A673 (cell line): ENCODE data around the gene THSD7B. TPM values are rescaled to one million over a fixed set of nuclear protein-coding genes. Genes with fewer than 3 reads are reported as not detected.
A peak's percentile ranks its signal among the peaks of the same experiment; 100 is the strongest.

Source experiments
- BruUV-seq: library from RNA; stranded (reverse); fragments of 400-500 nt; replicated peaks from 2 replicates; lab custom pipeline; 2021; lab: Mats Ljungman, UMichigan
- CTCF ChIA-PET: fragments of 300-600 bp; sonication (Branson Sonifier 250); formaldehyde crosslinking; loops from one replicate; lab custom pipeline; 2022; ENCODE audit warnings: antibody characterized with exemption; lab: Charles Lee
- POLR2A ChIA-PET: fragments of 300-600 bp; sonication (Branson Sonifier 250); formaldehyde crosslinking; loops from one replicate; lab custom pipeline; 2022; ENCODE audit warnings: antibody characterized with exemption; ENCODE audit not compliant: low non-redundant PET; lab: Charles Lee
- DNase-seq: peaks from one replicate; pipeline ENCODE4 v3.0.0-alpha.2; 2015; ENCODE audit warnings: low spot score
- H3K27ac ChIP-seq: fragments of 200-600 bp; sonication (generic); 2 replicates; pipeline ENCODE4 v1.5.1; 2016; ENCODE audit warnings: mixed run types, low read depth, mild to moderate bottlenecking, mixed read lengths, antibody characterized with exemption, low read length; ENCODE audit not compliant: poor library complexity, severe bottlenecking
- H3K27me3 ChIP-seq: fragments of 200-600 bp; sonication (generic); replicated peaks from 2 replicates; pipeline ENCODE4 v1.6.1; 2017; ENCODE audit warnings: mixed run types, low read depth, mild to moderate bottlenecking, mixed read lengths, antibody characterized with exemption, low read length; ENCODE audit not compliant: insufficient read depth, poor library complexity
- H3K36me3 ChIP-seq: fragments of 200-600 bp; sonication (generic); 2 replicates; pipeline ENCODE4 v1.6.1; 2016; ENCODE audit warnings: mixed run types, mild to moderate bottlenecking, mixed read lengths, antibody characterized with exemption, low read length; ENCODE audit not compliant: insufficient read depth, poor library complexity, severe bottlenecking
- H3K4me1 ChIP-seq: fragments of 200-600 bp; sonication (generic); 2 replicates; pipeline ENCODE4 v1.6.1; 2017; ENCODE audit warnings: mixed run types, mild to moderate bottlenecking, mixed read lengths, antibody characterized with exemption, low read length; ENCODE audit not compliant: insufficient read depth, poor library complexity, severe bottlenecking
- H3K4me3 ChIP-seq: fragments of 200-600 bp; sonication (generic); 2 replicates; pipeline ENCODE4 v1.5.1; 2016; ENCODE audit warnings: low read depth, mixed run types, mild to moderate bottlenecking, mixed read lengths, low read length; ENCODE audit not compliant: poor library complexity, severe bottlenecking
- H3K9me3 ChIP-seq: fragments of 200-600 bp; sonication (generic); 2 replicates; pipeline ENCODE4 v1.6.1; 2016; ENCODE audit warnings: mixed run types, low read depth, mild to moderate bottlenecking, mixed read lengths, antibody characterized with exemption, low read length; ENCODE audit not compliant: poor library complexity, severe bottlenecking
- CTCF ChIP-seq: fragments of 300-800, 200-600 bp; sonication (generic); conservative IDR thresholded peaks from 2 replicates; pipeline ENCODE4 v1.5.1; 2017; ENCODE audit warnings: low read depth, mild to moderate bottlenecking, antibody characterized with exemption, low read length, moderate library complexity, mixed read lengths
- EZH2 ChIP-seq: fragments of 200-600 bp; sonication (generic); IDR thresholded peaks from 2 replicates; pipeline ENCODE4 v1.6.1; 2017; ENCODE audit warnings: borderline replicate concordance, low read depth, mild to moderate bottlenecking, mixed read lengths, antibody characterized with exemption, low read length; ENCODE audit not compliant: poor library complexity, severe bottlenecking
- intact Hi-C: fragments of 100-400 bp; cut with micrococcal nuclease; formaldehyde crosslinking; loops from one replicate; pipeline ENCODE4 v1.10.0; 2022; ENCODE audit not compliant: unreplicated experiment
- total RNA-seq: library from RNA; stranded (reverse); gene quantifications from 2 replicates; pipeline ENCODE4 v1.2.3, GENCODE V29; 2021

The THSD7B gene
- total RNA-seq, 1 experiment from 2014 or later = not detected

GRCh38 chr2:137454886-137455285, 689.5 kb downstream of the THSD7B start:
- Histone ChIP-seq H3K4me3 (no peak overlapping the region), H3K27me3 (no peaks in the 10 kb centered on the region), H3K27ac (no peak overlapping the region), H3K36me3 (no peaks in the 10 kb centered on the region), H3K9me3 (no peaks in the 10 kb centered on the region), H3K4me1 (no peaks in the 10 kb centered on the region)
- ChIA-PET CTCF (no interaction called here), POLR2A (no interaction called here)
- DNase-seq = no peak
- BruUV-seq = no TSS peak
- no peak for TF ChIP-seq CTCF
- TF ChIP-seq EZH2 = no peak
- intact Hi-C loops = no loop called here

- ChIA-PET CTCF (no interaction called here), POLR2A (no interaction called here)
- TF ChIP-seq CTCF (peak; percentile 60), EZH2 (no peak)
- Histone ChIP-seq H3K9me3 (no peaks in the 10 kb centered on the region), H3K4me1 (no peaks in the 10 kb centered on the region), H3K36me3 (no peaks in the 10 kb centered on the region), H3K27me3 (no peaks in the 10 kb centered on the region), H3K4me3 (no peak overlapping the region), H3K27ac (no peak overlapping the region)
- no TSS peak for BruUV-seq
- intact Hi-C loops = loop anchor here (1.0 kb wide), 1 partner anchor 371 kb away; no protein-coding TSS in a partner anchor
- DNase-seq = peak; percentile 28
Observed at GRCh38 chr2:137467246-137467862, 702.0 kb downstream of the THSD7B start.

GRCh38 chr2:137493261-137493660, 727.9 kb downstream of the THSD7B start:
- Histone ChIP-seq H3K27ac (no peak overlapping the region), H3K36me3 (no peaks in the 10 kb centered on the region), H3K27me3 (no peaks in the 10 kb centered on the region), H3K4me3 (no peak overlapping the region), H3K4me1 (no peaks in the 10 kb centered on the region), H3K9me3 (no peaks in the 10 kb centered on the region)
- intact Hi-C loops = no loop called here
- no peak for DNase-seq
- POLR2A ChIA-PET = no interaction called here
- CTCF ChIA-PET = no interaction called here
- BruUV-seq = no TSS peak
- TF ChIP-seq CTCF = no peak
- no peak for TF ChIP-seq EZH2
